HL-60 (cell line): Measurements from ENCODE around the gene ORM2.

Source experiments
- CTCF ChIP-seq: IDR thresholded peaks from one replicate; pipeline ENCODE4 v1.5.1; 2011; ENCODE audit warnings: low read length, control low read depth, inconsistent platforms; ENCODE audit not compliant: insufficient read depth
- GABPA ChIP-seq: IDR thresholded peaks from 2 replicates; pipeline ENCODE4 v1.6.1; 2012; ENCODE audit warnings: low read depth
- POLR2AphosphoS5 ChIP-seq: IDR thresholded peaks from 2 replicates; pipeline ENCODE4 v1.6.1; 2012; ENCODE audit warnings: low read depth
- REST ChIP-seq: IDR thresholded peaks from 2 replicates; pipeline ENCODE4 v1.6.1; 2012; ENCODE audit warnings: low read depth; ENCODE audit not compliant: insufficient replicate concordance
- SPI1 ChIP-seq: IDR thresholded peaks from 2 replicates; pipeline ENCODE4 v1.6.1; 2012; ENCODE audit warnings: low read depth, mild to moderate bottlenecking, borderline replicate concordance

- TF ChIP-seq CTCF (no peak), GABPA (no peak), POLR2AphosphoS5 (no peak), SPI1 (no peak), REST (no peak)
These were observed 12.3 kb downstream of the ORM2 start for GRCh38 chr9:114341991-114342390.
